ENCODE results near the gene UCKL1.

UCKL1 gene

DNA sequence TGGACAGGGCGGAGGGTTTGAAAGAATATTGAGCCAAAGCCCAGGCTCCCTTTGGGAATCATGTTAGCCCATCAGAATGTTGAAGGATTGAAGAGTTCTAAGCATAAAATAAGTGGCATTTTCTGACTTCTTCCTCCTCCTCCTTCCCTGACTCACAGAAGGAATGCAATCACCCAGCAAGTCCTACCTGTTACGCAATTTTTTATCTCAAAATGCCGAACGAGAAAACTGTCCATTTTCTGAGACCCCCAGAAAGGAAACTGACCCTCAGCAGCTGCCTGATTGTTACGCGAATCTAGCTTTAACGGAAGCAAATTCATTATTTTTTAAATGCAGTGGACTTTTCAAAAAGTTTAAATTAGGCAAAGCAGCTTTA lies 66.0 kb downstream of the UCKL1 start:
- no peak for DNase-seq (ENCODE audit: low read depth)
- no peak overlapping the region for H3K4me3 ChIP-seq (ENCODE audit: low read depth, low read length)
- TF ChIP-seq, protein P1, sequence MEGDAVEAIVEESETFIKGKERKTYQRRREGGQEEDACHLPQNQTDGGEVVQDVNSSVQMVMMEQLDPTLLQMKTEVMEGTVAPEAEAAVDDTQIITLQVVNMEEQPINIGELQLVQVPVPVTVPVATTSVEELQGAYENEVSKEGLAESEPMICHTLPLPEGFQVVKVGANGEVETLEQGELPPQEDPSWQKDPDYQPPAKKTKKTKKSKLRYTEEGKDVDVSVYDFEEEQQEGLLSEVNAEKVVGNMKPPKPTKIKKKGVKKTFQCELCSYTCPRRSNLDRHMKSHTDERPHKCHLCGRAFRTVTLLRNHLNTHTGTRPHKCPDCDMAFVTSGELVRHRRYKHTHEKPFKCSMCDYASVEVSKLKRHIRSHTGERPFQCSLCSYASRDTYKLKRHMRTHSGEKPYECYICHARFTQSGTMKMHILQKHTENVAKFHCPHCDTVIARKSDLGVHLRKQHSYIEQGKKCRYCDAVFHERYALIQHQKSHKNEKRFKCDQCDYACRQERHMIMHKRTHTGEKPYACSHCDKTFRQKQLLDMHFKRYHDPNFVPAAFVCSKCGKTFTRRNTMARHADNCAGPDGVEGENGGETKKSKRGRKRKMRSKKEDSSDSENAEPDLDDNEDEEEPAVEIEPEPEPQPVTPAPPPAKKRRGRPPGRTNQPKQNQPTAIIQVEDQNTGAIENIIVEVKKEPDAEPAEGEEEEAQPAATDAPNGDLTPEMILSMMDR (IDR thresholded peaks at IDR 0.05; ENCODE audit: low read depth, low read length), result no peak
- TF ChIP-seq POLR2A (IDR thresholded peaks at IDR 0.05; ENCODE audit: extremely low read depth, insufficient read length) (no peak), MYC (IDR thresholded peaks at IDR 0.05; ENCODE audit: low read depth, low read length) (no peak)
- TF ChIP-seq, protein P2, sequence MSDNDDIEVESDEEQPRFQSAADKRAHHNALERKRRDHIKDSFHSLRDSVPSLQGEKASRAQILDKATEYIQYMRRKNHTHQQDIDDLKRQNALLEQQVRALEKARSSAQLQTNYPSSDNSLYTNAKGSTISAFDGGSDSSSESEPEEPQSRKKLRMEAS (IDR thresholded peaks at IDR 0.05; ENCODE audit: low read depth, low read length), result no peak

Data from NB4 (cell line).